Thymus (tissue), 11 donors: ENCODE measurements around the gene PWWP2B. TPM values are rescaled to one million over a fixed set of nuclear protein-coding genes. Genes with fewer than 3 reads are reported as not detected.
"Not testable (repeated sequence)": the region's sequence is repeated elsewhere in the genome, so short reads cannot be mapped to it uniquely, and the experiment has no call there.

Experiments
- DNase-seq, 9 donors: peaks; one replicate each; pipeline ENCODE4 v3.0.0-alpha.2; 2013; ENCODE audit warnings: low spot score in 9 of 9, low read depth in 6 of 9, missing footprints in 1 of 9
- H3K27ac ChIP-seq, 2 donors: one replicate each; pipeline ENCODE4 v1.5.1; 2013; ENCODE audit warnings: control low read depth in 1 of 2, low read depth in 1 of 2, low read length in 1 of 2, mild to moderate bottlenecking in 1 of 2, moderate library complexity in 1 of 2
- H3K27me3 ChIP-seq, 2 donors: one replicate each; pipeline ENCODE4 v1.5.1; 2013; ENCODE audit warnings: low read length in 1 of 2; ENCODE audit not compliant: control insufficient read depth in 2 of 2, insufficient read depth in 1 of 2
- H3K36me3 ChIP-seq, 2 donors: one replicate each; pipeline ENCODE4 v1.5.1; 2013; ENCODE audit warnings: low read length in 1 of 2, mild to moderate bottlenecking in 1 of 2, moderate library complexity in 1 of 2; ENCODE audit not compliant: control insufficient read depth in 2 of 2, insufficient read depth in 2 of 2
- H3K4me1 ChIP-seq, 2 donors: one replicate each; pipeline ENCODE4 v1.5.1; 2013; ENCODE audit warnings: low read length in 2 of 2; ENCODE audit not compliant: control insufficient read depth in 2 of 2, insufficient read depth in 2 of 2
- H3K4me3 ChIP-seq, 2 donors: one replicate each; pipeline ENCODE4 v1.5.1; 2013; ENCODE audit warnings: low read length in 2 of 2, control low read depth in 1 of 2, mild to moderate bottlenecking in 1 of 2
- H3K9me3 ChIP-seq, 2 donors: one replicate each; pipeline ENCODE4 v1.5.1; 2013; ENCODE audit warnings: low read length in 1 of 2, mild to moderate bottlenecking in 1 of 2; ENCODE audit not compliant: control insufficient read depth in 2 of 2, insufficient read depth in 1 of 2
- WGBS: extraction: QIAGEN DNeasy Blood & Tissue Kit; methylation state at CpG from one replicate; pipeline ENCODE4 v1.1.7; 2013; 5-methylcytosine and 5-hydroxymethylcytosine counted together
- polyA plus RNA-seq: library from polyadenylated mRNA; stranded (reverse); fragments of 200-250 nt; gene quantifications from one replicate; pipeline ENCODE4 v1.2.3, GENCODE V29; 2013
- total RNA-seq: library from RNA; stranded (reverse); fragments of 120-200 nt; gene quantifications from one replicate; pipeline ENCODE4 v1.2.4, GENCODE V29; 2013
- donor health status: healthy.

Gene PWWP2B
- total and polyA plus RNA-seq, 2 donors, result 5.1 to 9.8 TPM

DNA sequence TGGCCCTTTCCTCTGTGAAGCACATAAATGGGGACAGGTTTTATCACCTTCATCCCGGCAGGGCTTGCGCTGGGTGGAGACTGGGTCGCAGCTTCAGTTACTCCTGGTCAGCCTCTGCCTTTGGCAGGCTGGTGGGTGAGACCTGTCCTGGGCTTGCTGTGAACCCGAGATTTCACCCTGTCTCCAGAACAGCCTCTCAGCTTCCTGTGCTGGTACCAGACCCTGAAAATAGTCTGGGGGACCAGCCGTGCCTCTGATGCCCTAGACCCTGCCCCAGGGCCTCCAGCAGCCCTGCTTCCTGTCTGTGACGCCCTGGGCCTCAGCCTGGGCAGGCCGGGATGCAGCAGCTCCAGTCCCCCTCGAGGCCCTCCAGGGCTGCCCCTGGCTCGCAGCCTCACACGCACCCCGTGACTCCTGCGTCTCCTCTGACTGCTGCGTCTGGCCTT, 13.2 kb upstream of the PWWP2B start:
- no peak overlapping the region for H3K4me3 ChIP-seq
- no peak overlapping the region for H3K27ac ChIP-seq
- WGBS, result 81% methylated on average over 13 of the region's 13 CpGs
- H3K36me3 ChIP-seq, result no peaks in the 10 kb centered on the region
- no peak for DNase-seq
- H3K4me1 ChIP-seq, result peaks cover 0 to 32% of the 10 kb centered on the region in 2 donors
- peaks cover 0 to under 1% of the 10 kb centered on the region in 2 donors for H3K27me3 ChIP-seq
- H3K9me3 ChIP-seq, result no peaks in the 10 kb centered on the region

DNA sequence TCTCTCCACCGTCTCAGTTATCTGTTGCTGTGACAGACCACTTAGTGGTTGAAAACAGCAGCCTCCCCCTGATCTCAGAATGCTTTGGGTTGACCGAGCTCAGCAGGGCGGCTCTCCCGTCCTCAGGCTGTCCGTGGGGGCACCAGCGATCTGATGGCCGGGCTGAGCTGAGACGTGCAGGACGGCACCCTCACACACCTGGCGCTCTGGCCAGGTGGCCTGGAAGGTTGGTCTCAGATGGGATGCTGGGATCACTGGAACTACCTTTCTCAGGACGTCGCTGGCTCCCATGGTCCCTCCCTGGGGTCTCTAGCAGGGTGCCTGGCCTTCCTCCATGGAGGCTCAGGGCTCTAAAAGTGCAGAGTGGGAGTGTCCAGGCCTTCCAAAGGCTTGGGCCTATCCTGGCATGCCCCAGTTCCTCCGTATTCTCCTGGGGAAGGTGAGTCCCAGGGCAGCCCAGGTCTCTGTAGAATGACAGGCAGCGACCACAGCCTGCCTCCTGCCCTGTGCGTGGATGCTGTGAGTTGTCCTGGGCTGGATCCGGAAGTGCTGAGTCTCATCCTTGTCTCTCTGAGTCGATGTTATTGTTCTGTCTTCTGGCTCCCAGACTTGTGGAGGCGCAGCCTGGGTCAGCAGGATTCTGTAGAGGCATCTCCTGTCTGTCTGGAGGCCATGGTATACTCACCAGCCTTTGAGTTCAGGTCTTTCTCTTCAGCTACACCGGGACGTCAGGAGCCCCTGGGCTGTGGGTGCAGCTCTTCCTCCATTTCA, 12.2 kb upstream of the PWWP2B start:
- H3K4me3 ChIP-seq, result no peak overlapping the region
- peaks cover 0 to 41% of the 10 kb centered on the region in 2 donors for H3K4me1 ChIP-seq
- no peaks in the 10 kb centered on the region for H3K36me3 ChIP-seq
- no peaks in the 10 kb centered on the region for H3K9me3 ChIP-seq
- peaks cover 2 to 10% of the 10 kb centered on the region in 2 donors for H3K27me3 ChIP-seq
- DNase-seq, result no peak
- H3K27ac ChIP-seq, result no peak overlapping the region
- WGBS, result 83% methylated on average over 20 of the region's 20 CpGs

DNA sequence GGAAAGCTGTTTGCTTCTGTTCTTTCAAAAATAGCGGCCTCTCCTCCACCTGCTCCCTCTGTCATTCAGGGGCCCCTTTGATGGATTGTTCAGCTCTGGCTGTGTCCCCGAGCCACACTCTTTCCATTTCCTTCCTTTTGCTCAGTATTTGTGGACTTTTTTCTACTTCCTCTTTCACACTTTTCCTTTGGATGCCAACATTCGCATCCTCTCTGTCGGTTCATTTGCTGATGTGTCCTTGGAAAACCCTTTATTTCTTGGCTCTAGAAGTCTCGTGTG, 11.7 kb upstream of the PWWP2B start:
- H3K4me1 ChIP-seq, result peaks cover 0 to 41% of the 10 kb centered on the region in 2 donors
- no peaks in the 10 kb centered on the region for H3K9me3 ChIP-seq
- 31% methylated on average over 5 of the region's 5 CpGs for WGBS
- peak in 1 of 9 donors; percentile 45 for DNase-seq
- H3K4me3 ChIP-seq, result no peak overlapping the region
- no peaks in the 10 kb centered on the region for H3K36me3 ChIP-seq
- no peak overlapping the region for H3K27ac ChIP-seq
- peaks cover 2 to 10% of the 10 kb centered on the region in 2 donors for H3K27me3 ChIP-seq

DNA sequence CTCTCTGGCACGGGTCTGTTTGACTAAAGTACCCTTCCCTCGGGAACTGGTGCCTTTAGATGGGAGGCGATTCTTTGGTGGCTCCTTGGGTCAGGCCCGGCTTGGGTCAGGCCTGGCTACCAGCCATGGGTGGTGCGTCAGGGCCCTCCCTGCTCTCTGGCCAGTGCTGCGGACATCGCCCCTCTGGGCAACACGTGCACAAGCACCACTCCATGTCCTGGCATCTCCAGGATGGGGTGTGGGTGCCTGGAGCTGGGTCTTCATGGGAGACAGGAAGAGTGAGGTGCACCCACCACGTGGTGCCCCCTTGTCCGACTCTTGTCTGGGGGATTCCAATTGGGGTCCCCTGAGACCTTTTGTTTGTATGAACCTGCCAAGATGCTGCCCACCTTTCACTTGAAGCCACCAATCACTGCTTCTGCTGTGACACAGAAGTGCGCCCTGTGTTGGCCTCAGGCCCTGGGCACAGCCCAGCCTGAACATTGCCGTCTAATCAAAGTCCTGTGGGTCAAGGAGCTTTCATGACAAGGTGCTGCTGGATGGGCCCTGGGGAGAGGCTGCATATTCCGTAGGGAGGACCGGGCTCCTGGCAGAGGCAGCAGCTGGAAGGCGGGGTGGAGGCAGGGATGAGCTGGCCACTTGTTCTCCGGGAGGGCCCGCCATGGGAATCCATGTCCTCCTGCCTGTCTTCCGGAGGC, 11.1 kb upstream of the PWWP2B start:
- Histone ChIP-seq H3K4me1 (peaks cover 0 to 41% of the 10 kb centered on the region in 2 donors), H3K9me3 (no peaks in the 10 kb centered on the region), H3K4me3 (no peak overlapping the region), H3K36me3 (no peaks in the 10 kb centered on the region), H3K27me3 (peaks cover 2 to 10% of the 10 kb centered on the region in 2 donors), H3K27ac (no peak overlapping the region)
- 93% methylated on average over 18 of the region's 18 CpGs for WGBS
- no peak for DNase-seq

DNA sequence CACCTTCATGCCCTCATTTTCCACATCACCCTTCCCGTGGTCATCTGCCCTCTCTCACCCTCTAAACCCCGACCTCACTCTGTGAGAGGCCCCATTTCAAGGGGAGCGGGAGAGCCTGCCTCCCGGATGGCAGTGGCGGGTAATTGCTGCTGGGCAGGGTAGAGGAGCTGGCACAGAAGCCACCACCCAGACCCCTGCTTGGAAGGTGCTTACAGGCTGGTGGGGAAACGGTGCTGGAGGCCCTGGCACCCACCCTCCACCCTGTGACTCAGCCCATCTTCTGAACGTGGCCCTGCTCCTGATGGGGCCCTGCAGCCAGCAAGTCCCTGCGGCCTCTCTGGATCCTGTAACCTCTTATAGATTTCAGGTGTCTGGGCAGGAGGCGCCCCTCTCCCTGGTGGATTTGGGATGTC, 10.6 kb upstream of the PWWP2B start:
- H3K4me1 ChIP-seq, result peaks cover 0 to 41% of the 10 kb centered on the region in 2 donors
- WGBS, result 76% methylated on average over 9 of the region's 9 CpGs
- H3K27me3 ChIP-seq, result peaks cover 2 to 10% of the 10 kb centered on the region in 2 donors
- no peaks in the 10 kb centered on the region for H3K9me3 ChIP-seq
- H3K27ac ChIP-seq, result no peak overlapping the region
- no peak overlapping the region for H3K4me3 ChIP-seq
- H3K36me3 ChIP-seq, result no peaks in the 10 kb centered on the region
- no peak for DNase-seq

DNA sequence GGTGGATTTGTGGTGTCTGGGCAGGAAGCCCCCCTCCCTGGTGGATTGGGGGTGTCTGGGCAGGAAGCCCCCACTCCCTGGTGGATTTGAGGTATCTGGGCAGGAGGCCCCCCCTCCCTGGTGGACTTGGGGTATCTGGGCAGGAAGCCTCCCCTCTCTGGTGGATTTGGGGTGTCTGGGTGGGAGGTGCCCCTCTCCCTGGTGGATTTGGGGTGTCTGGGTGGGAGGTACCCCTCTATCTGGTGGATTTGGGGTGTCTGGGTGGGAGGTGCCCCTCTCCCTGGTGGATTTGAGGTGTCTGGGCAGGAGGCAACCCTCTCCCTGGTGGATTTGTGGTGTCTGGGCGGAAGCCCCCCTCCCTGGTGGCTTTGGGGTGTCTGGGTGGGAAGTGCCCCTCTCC, 10.1 kb upstream of the PWWP2B start:
- H3K36me3 ChIP-seq, H3K27ac ChIP-seq, DNase-seq, H3K4me3 ChIP-seq, H3K27me3 ChIP-seq, H3K9me3 ChIP-seq: not testable (repeated sequence)
- 100% methylated on average over 1 of the region's 1 CpG for WGBS
- peaks cover 0 to 41% of the 10 kb centered on the region in 2 donors for H3K4me1 ChIP-seq

DNA sequence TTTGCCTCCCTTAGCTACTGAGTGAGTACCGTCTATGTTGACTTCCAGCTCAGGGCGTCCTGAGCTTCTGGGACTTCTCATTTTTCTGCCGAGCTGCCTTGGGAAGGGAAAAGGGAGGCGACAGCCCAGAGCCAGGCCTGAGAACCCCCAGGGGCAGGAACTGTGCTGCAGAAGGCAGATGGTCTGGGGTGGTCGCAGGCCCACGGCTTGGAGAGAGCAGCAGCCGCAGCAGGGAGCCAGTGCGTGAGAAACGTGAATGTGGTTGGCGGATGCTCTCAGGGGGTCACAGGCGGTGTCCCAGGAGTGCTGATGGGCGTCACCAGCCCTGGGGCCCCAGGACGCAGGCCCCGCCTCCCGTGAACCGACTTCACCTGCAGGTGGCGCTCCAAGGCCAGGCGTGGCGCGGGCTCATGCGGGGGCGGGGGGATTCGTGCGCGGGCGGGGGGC, 9.2 kb upstream of the PWWP2B start:
- WGBS, result 4% methylated on average over 26 of the region's 26 CpGs
- Histone ChIP-seq H3K27ac (peak overlapping the region in 1 of 2 donors; percentile 36), H3K4me3 (no peak overlapping the region), H3K4me1 (peaks cover 0 to 41% of the 10 kb centered on the region in 2 donors), H3K27me3 (peaks cover 2 to 10% of the 10 kb centered on the region in 2 donors), H3K9me3 (no peaks in the 10 kb centered on the region), H3K36me3 (no peaks in the 10 kb centered on the region)
- peak in 6 of 9 donors; percentile 34 to 78 (median 60) for DNase-seq

DNA sequence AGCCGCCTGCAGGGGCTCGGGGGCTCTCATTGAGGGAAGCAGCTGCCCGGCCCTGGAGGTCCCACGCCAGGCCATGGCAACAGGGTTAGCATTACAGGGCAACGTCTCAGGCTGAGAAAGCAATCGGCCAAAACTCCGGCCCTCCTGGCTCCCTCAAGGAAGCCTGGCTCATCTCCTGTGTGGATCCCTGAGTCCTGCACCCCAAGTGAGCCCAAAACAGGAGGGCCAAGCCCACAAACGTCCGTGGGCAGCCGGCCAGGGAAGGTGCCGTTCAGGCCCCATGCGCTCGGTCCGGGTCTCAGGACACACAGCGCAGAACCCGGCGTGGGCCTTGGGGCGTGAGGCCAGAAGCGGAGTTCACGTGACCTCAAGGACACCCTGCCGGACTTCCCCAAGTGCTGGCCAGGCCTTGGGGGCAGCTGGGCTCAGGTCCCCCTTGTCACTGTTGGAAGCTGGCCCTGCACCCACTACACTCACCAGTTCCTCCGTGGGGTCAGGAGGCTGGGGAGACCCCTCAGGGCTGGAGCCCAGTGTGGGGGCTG, 8.0 kb upstream of the PWWP2B start:
- no peak overlapping the region for H3K27ac ChIP-seq
- H3K27me3 ChIP-seq, result peaks cover 2 to 18% of the 10 kb centered on the region in 2 donors
- WGBS, result 76% methylated on average over 22 of the region's 22 CpGs
- no peaks in the 10 kb centered on the region for H3K9me3 ChIP-seq
- peaks cover 0 to 41% of the 10 kb centered on the region in 2 donors for H3K4me1 ChIP-seq
- H3K4me3 ChIP-seq, result no peak overlapping the region
- DNase-seq, result no peak
- no peaks in the 10 kb centered on the region for H3K36me3 ChIP-seq
